HUES48 (cell line): ENCODE measurements around the gene FAU.

ENCODE experiments used
- H3K27ac ChIP-seq: one replicate; pipeline ENCODE4 v1.7.0; 2013; ENCODE audit warnings: low read depth, low read length, inconsistent platforms
- H3K27me3 ChIP-seq: 2 replicates; pipeline ENCODE4 v1.6.1; 2013; ENCODE audit warnings: mild to moderate bottlenecking, low read length; ENCODE audit not compliant: control insufficient read depth, insufficient read depth
- H3K36me3 ChIP-seq: 2 replicates; pipeline ENCODE4 v1.6.1; 2013; ENCODE audit warnings: low read length; ENCODE audit not compliant: control insufficient read depth, insufficient read depth
- H3K4me1 ChIP-seq: 2 replicates; pipeline ENCODE4 v1.6.1; 2013; ENCODE audit warnings: mild to moderate bottlenecking, low read length; ENCODE audit not compliant: control insufficient read depth, insufficient read depth
- H3K4me3 ChIP-seq: 2 replicates; pipeline ENCODE4 v1.5.1; 2013; ENCODE audit warnings: mild to moderate bottlenecking, low read depth, low read length
- H3K9ac ChIP-seq: 2 replicates; pipeline ENCODE4 v1.6.1; 2013; ENCODE audit warnings: mild to moderate bottlenecking, low read depth, low read length, moderate library complexity
- H3K9me3 ChIP-seq: 2 replicates; pipeline ENCODE4 v1.6.1; 2013; ENCODE audit warnings: low read length; ENCODE audit not compliant: control insufficient read depth, insufficient read depth

The FAU gene

DNA sequence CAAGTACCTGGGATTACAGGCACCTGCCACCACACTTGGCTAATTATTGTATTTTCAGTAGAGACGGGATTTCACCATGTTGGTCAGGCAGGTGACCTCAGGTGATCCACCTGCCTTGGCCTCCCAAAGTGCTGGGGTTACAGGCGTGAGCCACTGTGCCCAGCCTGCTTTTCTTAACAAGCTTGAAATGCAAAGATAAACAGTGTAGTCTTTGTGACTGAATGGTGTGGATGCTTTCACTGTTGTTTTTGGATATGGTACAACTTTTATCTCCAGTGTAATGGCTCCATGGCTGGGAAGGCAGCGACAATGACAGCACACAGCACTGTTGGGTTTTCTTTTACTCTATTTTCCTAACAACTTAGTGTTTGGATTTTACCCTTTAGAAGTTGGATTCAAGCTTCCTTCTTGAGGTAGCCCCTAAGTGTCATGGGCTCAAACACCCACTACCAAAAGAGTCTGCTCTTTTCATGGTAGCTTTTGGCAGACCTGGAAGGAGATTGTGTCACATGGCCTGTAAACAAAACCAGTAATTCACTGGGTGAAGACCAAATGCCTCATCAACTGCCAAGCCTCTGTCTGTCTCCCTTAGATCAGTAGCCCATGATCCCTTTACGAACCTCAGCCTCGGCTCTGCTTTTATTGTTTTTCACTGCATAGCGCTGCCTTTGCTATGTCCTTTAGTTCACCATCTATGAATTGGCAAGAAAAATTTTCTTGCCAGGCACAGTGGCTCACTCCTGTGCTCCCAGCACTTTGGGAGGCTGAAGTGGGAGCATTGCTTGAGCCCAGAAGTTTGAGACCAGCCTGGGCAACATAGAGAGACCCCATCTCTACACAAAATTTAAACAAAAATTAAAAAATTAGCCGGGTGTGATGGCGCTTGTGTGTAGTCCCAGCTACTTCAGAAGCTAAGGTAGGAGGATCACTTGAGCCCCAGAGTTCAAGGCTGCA is 19.5 kb downstream of the FAU start:
- Histone ChIP-seq H3K27me3 (no peaks in the 10 kb centered on the region), H3K4me3 (no peak overlapping the region), H3K4me1 (no peaks in the 10 kb centered on the region), H3K9me3 (no peaks in the 10 kb centered on the region), H3K9ac (no peak overlapping the region), H3K36me3 (peaks cover 30% of the 10 kb centered on the region), H3K27ac (no peak overlapping the region)

DNA sequence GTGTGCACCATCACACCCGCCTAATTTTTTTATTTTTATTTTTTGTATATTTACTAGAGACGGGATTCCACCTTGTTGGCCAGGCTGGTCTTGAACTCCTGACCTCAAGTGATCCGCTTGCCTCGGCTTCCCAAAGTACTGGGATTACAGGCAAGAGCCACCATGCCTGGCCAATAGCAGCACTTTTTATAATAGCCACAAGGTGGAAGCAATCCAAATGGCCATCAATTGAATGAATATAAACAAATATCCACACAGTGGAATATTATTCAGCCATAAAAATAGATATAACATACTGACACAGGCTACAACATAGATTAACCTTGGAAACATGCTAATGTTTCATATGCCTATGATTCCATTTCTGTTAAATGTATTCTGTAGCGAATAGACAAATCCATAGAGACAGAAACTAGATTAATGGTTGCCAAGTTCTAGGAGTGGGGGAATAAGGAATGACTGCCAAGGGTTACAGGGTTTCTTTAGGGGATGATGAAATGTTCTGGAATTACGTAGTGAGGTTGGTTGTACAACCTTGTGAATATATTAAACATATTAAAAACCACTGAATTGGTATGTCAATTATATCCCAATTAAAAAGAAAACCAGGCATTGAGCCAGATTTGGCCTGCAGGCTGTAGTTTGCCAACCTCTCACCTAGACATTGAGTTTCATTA is 21.1 kb downstream of the FAU start:
- no peak overlapping the region for H3K9ac ChIP-seq
- peaks cover 27% of the 10 kb centered on the region for H3K36me3 ChIP-seq
- H3K9me3 ChIP-seq = no peaks in the 10 kb centered on the region
- H3K4me3 ChIP-seq = no peak overlapping the region
- no peak overlapping the region for H3K27ac ChIP-seq
- peaks cover under 1% of the 10 kb centered on the region; the same call in 1 of the 2 replicates for H3K4me1 ChIP-seq
- no peaks in the 10 kb centered on the region for H3K27me3 ChIP-seq

DNA sequence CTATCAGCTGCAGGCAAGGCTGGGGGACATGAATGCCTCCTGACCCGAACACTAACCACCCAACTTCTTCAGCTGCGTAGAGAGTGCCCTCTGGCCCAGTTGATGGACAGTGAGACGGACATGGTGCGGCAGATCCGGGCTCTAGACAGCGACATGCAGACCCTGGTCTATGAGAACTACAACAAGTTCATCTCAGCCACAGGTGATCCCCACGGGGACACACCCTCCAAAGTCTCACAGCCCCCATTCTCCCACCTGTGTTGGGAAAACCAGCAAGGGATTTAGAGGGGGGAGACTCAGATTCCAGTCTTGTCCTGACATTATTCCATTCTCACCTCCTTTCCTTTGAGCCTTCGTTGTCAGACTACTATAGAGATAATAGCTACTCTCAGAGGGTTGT is 25.0 kb downstream of the FAU start:
- Histone ChIP-seq H3K36me3 (peaks cover 13% of the 10 kb centered on the region), H3K9ac (no peak overlapping the region), H3K4me1 (peaks cover 3% of the 10 kb centered on the region; the same call in 1 of the 2 replicates), H3K27ac (no peak overlapping the region), H3K27me3 (no peaks in the 10 kb centered on the region), H3K9me3 (no peaks in the 10 kb centered on the region), H3K4me3 (peak overlapping the region; percentile 86)

DNA sequence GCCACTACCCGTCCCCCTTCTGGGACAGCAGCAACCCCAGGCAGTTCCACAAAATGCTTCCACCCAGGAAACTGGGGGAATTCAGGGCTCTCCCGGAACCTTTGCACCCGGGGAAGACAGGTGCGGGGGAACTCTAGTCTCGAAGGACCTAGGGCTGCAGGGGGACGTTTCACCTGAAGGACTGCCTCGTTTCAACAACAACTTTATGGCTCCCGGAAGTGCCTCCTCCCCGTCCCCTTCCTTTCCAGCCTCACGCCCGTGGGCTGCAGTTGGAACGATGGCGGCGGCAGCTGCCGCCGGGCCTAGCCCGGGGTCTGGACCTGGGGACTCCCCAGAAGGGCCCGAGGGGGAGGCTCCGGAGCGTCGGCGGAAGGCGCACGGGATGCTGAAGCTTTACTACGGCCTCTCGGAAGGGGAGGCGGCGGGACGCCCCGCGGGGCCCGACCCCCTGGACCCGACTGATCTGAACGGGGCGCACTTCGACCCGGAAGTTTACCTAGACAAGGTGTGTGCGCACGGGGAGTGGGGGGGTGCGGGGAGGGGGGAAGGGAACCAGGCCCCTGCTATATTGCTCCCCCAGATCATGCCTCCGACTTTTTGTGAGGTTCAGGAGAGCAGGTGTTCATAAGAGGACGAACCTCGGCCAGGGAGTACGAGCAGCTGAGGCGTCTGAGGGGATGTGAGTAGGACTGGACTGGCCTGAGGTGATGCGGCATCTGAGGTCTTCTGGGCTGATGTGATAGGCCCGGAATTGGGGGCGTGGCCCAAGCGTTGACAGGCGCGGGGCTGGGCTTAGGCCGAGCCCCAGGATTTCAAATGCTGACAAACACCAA is 25.7 kb downstream of the FAU start, which contains the start of gene VPS51:
VPS51 (plus strand) TSS at position 241 of the 833 bp plus-strand sequence; CDS start at position 278, 37 bp downstream.
- Histone ChIP-seq H3K36me3 (peaks cover 13% of the 10 kb centered on the region), H3K9me3 (no peaks in the 10 kb centered on the region), H3K9ac (peak within 1 kb of the TSS; percentile 80), H3K27me3 (no peaks in the 10 kb centered on the region), H3K4me1 (peaks cover 3% of the 10 kb centered on the region; the same call in 1 of the 2 replicates), H3K4me3 (peak within 1 kb of the TSS; percentile 86), H3K27ac (peak within 1 kb of the TSS; percentile 88)

DNA sequence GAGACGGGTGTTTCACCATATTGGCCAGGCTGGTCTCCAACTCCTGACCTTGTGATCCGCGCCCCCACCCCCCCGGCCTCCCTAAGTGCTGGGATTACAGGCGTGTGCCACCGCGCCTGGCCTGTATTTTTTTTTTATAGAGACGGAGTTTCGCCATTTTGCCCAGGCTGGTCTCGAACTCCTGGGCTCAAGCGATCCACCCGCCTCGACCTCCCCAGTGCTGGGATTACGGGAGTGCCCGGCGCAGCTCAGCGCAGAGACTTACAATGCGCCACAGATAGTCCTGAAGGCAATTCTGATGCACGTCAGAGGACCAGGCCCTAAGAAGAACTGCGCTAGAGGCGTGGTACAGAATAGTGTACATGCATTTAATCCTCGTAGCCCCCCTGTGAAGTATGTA is 26.5 kb downstream of the FAU start:
- no peak overlapping the region for H3K27ac ChIP-seq
- no peaks in the 10 kb centered on the region for H3K9me3 ChIP-seq
- H3K4me3 ChIP-seq = peak overlapping the region; percentile 86; the same call in 1 of the 2 replicates
- peaks cover 13% of the 10 kb centered on the region for H3K36me3 ChIP-seq
- peaks cover 3% of the 10 kb centered on the region; the same call in 1 of the 2 replicates for H3K4me1 ChIP-seq
- 0 out of 2 replicates have a peak overlapping the region, but pooled peaks have one; percentile 14 for H3K9ac ChIP-seq
- no peaks in the 10 kb centered on the region for H3K27me3 ChIP-seq

DNA sequence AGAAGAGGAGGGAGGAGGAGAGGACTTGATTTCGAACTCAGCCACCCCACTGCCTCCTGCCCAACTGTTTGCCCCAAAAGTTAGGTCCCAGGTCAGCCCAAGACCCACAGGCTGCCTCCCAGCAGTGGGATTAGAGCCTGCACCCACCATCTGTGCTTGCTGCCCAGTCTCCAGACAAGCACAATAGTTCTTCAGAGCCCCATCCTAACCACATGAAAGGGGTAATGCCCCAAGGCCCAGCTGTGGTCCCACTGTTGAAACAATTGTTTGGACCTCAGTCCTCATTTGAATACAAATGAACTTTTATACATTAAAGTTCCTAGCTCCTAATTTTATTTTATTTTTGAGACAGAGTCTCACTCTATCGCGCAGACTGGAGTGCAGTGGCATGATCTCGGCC is 31.3 kb downstream of the FAU start:
- H3K9ac ChIP-seq = no peak overlapping the region
- H3K36me3 ChIP-seq = peaks cover 19% of the 10 kb centered on the region
- peaks cover 1% of the 10 kb centered on the region; the same call in 1 of the 2 replicates for H3K4me1 ChIP-seq
- H3K27ac ChIP-seq = no peak overlapping the region
- H3K4me3 ChIP-seq = no peak overlapping the region
- H3K9me3 ChIP-seq = no peaks in the 10 kb centered on the region
- H3K27me3 ChIP-seq = no peaks in the 10 kb centered on the region

DNA sequence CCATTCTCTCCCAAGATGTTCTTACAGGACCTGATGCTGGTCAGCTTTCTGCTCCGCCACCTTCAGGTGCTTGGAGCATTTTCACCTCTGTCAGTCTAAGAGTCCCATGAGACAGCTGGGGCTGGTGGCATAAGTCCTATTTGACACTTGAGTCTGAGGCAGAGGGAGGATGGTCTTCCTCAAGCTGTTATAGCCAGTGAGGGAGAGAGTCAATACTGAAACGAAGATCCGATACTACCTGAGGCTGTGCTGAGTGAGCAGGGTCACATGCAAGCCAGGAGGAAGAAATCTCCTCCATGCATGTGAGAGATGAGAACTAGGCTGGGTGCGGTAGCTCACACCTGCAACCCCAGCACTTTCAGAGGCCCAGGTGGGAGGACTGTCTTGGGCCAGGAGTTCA is 32.3 kb downstream of the FAU start:
- no peak overlapping the region for H3K27ac ChIP-seq
- peaks cover 23% of the 10 kb centered on the region for H3K36me3 ChIP-seq

DNA sequence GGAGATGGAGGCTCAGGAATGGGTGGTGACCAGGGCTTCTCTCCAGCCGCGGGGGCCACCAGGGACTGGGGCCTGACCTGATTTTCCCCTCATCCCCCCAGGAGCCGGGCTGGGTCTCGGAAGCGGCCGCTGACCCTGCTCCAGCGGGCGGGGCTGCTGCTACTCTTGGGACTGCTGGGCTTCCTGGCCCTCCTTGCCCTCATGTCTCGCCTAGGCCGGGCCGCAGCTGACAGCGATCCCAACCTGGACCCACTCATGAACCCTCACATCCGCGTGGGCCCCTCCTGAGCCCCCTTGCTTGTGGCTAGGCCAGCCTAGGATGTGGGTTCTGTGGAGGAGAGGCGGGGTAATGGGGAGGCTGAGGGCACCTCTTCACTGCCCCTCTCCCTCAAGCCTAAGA is 34.1 kb downstream of the FAU start:
- Histone ChIP-seq H3K9me3 (no peaks in the 10 kb centered on the region), H3K9ac (no peak overlapping the region), H3K27ac (no peak overlapping the region), H3K27me3 (no peaks in the 10 kb centered on the region), H3K4me3 (no peak overlapping the region), H3K4me1 (peaks cover 4% of the 10 kb centered on the region), H3K36me3 (peaks cover 23% of the 10 kb centered on the region)

More for the DNA sequence above, 32.3 kb downstream of the FAU start:
- Histone ChIP-seq H3K27me3 (no peaks in the 10 kb centered on the region), H3K4me3 (no peak overlapping the region), H3K9me3 (no peaks in the 10 kb centered on the region), H3K9ac (no peak overlapping the region), H3K4me1 (no peaks in the 10 kb centered on the region)

DNA sequence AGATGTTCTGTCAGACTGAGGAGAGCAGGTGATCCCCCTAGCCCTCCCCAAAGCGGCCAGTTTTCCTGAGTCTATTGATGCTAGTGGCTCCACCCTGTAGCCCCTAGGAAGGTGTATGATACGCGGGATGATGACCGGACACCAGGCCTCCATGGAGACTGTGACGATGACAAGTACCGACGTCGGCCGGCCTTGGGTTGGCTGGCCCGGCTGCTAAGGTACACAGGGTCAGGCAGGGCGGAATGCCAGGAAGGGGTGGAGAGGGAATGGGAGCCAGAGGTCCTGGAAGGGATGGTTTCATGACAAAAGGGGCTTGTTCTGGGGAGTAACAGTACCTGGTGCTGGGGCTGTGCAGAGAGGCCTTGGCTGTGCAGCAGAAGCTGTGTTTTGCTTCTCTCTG is 34.7 kb downstream of the FAU start:
- Histone ChIP-seq H3K36me3 (peaks cover 24% of the 10 kb centered on the region), H3K4me1 (peaks cover 6% of the 10 kb centered on the region), H3K9ac (no peak overlapping the region), H3K27me3 (no peaks in the 10 kb centered on the region), H3K27ac (no peak overlapping the region), H3K9me3 (no peaks in the 10 kb centered on the region), H3K4me3 (no peak overlapping the region)

DNA sequence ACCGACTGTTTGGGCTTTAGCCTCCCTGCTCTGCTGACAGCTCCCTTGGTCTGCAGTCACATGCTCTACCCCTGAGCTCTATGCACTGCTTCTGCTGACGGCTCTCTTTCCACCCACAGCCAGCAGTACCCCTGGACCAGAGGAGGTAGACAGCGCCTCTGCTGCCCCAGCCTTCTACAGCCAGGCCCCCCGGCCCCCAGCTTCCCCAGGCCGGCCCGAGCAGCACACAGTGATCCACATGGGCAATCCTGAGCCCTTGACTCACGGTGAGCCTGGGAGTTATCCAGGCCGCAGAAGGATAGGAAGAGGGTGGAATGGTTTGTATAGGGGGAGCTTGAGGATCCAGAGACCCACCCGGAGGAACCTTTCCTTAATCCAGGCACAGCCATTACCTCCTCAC is 35.1 kb downstream of the FAU start:
- H3K9me3 ChIP-seq = no peaks in the 10 kb centered on the region
- no peak overlapping the region for H3K9ac ChIP-seq
- H3K4me3 ChIP-seq = no peak overlapping the region
- peaks cover 28% of the 10 kb centered on the region for H3K36me3 ChIP-seq
- no peaks in the 10 kb centered on the region for H3K27me3 ChIP-seq
- H3K4me1 ChIP-seq = peaks cover 6% of the 10 kb centered on the region
- H3K27ac ChIP-seq = no peak overlapping the region
